PC-9 (cell line): ENCODE data around the gene AP2M1. TPM values are rescaled to one million over a fixed set of nuclear protein-coding genes. Genes with fewer than 3 reads are reported as not detected.

Source experiments
- BruUV-seq: library from RNA; stranded (reverse); fragments of 400-500 nt; replicated peaks from 2 replicates; lab custom pipeline; 2021; lab: Mats Ljungman, UMichigan
- CTCF ChIA-PET: fragments of 300-600 bp; sonication (Branson Sonifier 250); formaldehyde crosslinking; loops from one replicate; lab custom pipeline; 2022; ENCODE audit warnings: antibody characterized with exemption; lab: Charles Lee
- POLR2A ChIA-PET: fragments of 300-600 bp; sonication (Branson Sonifier 250); formaldehyde crosslinking; loops from one replicate; lab custom pipeline; 2022; ENCODE audit warnings: antibody characterized with exemption; ENCODE audit not compliant: unreplicated experiment; lab: Charles Lee
- DNase-seq, 2 experiments: peaks; one replicate each; pipeline versions ENCODE4 v3.0.0 to v3.0.0-alpha.2; 2015 to 2022; ENCODE audit warnings: mixed read lengths in 1 of 2
- H2AFZ ChIP-seq: fragments of 200-600 bp; sonication (generic); 2 replicates; pipeline ENCODE4 v1.8.1; 2017; ENCODE audit warnings: antibody characterized with exemption
- H3F3A ChIP-seq: fragments of 200-600 bp; sonication (generic); 2 replicates; pipeline ENCODE4 v1.8.1; 2017; ENCODE audit warnings: antibody characterized with exemption, mild to moderate bottlenecking, low read depth; ENCODE audit not compliant: insufficient read depth
- H3K27ac ChIP-seq: fragments of 200-600 bp; sonication (generic); 2 replicates; pipeline ENCODE4 v1.6.1; 2016; ENCODE audit warnings: mixed run types
- H3K27me3 ChIP-seq: fragments of 200-600 bp; sonication (generic); 2 replicates; pipeline ENCODE4 v1.6.1; 2016; ENCODE audit warnings: low read depth, mixed run types; ENCODE audit not compliant: insufficient read depth
- H3K36me3 ChIP-seq: fragments of 200-600 bp; sonication (generic); 2 replicates; pipeline ENCODE4 v1.6.1; 2016; ENCODE audit warnings: low read depth, mixed run types
- H3K4me1 ChIP-seq: fragments of 200-600 bp; sonication (generic); replicated peaks from 2 replicates; pipeline ENCODE4 v1.6.1; 2016; ENCODE audit warnings: mixed run types; ENCODE audit not compliant: insufficient read depth
- H3K4me2 ChIP-seq: fragments of 200-600 bp; sonication (generic); 2 replicates; pipeline ENCODE4 v1.6.1; 2017; ENCODE audit warnings: mixed run types
- H3K4me3 ChIP-seq: fragments of 200-600 bp; sonication (generic); 2 replicates; pipeline ENCODE4 v1.6.1; 2016; ENCODE audit warnings: mixed run types
- H3K79me2 ChIP-seq: fragments of 200-600 bp; sonication (generic); 2 replicates; pipeline ENCODE4 v1.6.1; 2017; ENCODE audit warnings: low read depth, mixed run types
- H3K9me2 ChIP-seq: fragments of 200-600 bp; sonication (generic); 2 replicates; pipeline ENCODE4 v1.8.1; 2017; ENCODE audit warnings: mild to moderate bottlenecking; ENCODE audit not compliant: insufficient read depth
- H3K9me3 ChIP-seq: fragments of 200-600 bp; sonication (generic); 2 replicates; pipeline ENCODE4 v1.8.1; 2016; ENCODE audit warnings: low read depth; ENCODE audit not compliant: insufficient read depth
- H4K20me1 ChIP-seq: fragments of 200-600 bp; sonication (generic); 2 replicates; pipeline ENCODE4 v1.8.1; 2017; ENCODE audit not compliant: insufficient read depth
- EZH2 ChIP-seq: fragments of 200-600 bp; sonication (generic); IDR thresholded peaks from 2 replicates; pipeline ENCODE4 v1.8.0; 2017; ENCODE audit warnings: antibody characterized with exemption, low read depth
- intact Hi-C: fragments of 100-400 bp; cut with micrococcal nuclease; formaldehyde crosslinking; loops from one replicate; pipeline ENCODE4 v1.10.0; 2022; ENCODE audit not compliant: unreplicated experiment
- total RNA-seq: library from RNA; stranded (reverse); gene quantifications from 2 replicates; pipeline ENCODE4 v1.2.3, GENCODE V29; 2021
- TF ChIP-seq, protein P1 (sequence below): fragments of 200-600 bp; sonication (generic); conservative IDR thresholded peaks from 2 replicates; pipeline ENCODE4 v1.6.1; 2017; ENCODE audit warnings: mixed run types, antibody characterized with exemption, mild to moderate bottlenecking, moderate library complexity

The AP2M1 gene
- total RNA-seq, 1 experiment from 2014 or later: 606 TPM

DNA sequence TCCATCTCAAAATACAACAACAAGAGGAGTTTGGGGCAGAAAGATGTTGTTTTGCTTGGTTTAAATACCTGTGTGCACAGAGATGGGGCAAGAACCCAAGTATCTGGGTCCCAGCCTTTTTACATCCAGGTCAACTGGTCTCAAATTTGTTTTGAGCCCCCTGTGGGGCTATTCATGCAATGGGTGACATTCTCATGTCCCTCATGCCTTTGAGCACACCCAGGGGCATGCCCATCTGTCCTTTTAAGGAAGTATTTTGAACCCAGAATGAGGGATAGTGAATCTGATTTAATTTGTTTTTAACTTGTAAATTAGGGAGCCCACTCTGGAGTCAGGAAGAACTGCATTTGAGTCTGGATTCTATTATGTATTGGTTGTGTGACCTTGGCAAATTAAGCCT lies 26.2 kb downstream of the AP2M1 start:
- Histone ChIP-seq H3K27ac (no peak overlapping the region), H4K20me1 (no peaks in the 10 kb centered on the region), H3F3A (no peaks in the 10 kb centered on the region), H3K36me3 (0 out of 2 replicates have a peak, but pooled peaks cover 2% of the 10 kb centered on the region), H3K9me3 (no peaks in the 10 kb centered on the region), H2AFZ (no peak overlapping the region), H3K4me1 (no peaks in the 10 kb centered on the region), H3K4me2 (no peak overlapping the region), H3K27me3 (peaks cover 6% of the 10 kb centered on the region), H3K9me2 (no peaks in the 10 kb centered on the region), H3K4me3 (no peak overlapping the region), H3K79me2 (no peaks in the 10 kb centered on the region)
- ChIA-PET CTCF (no interaction called here), POLR2A (no interaction called here)
- no TSS peak for BruUV-seq
- intact Hi-C loops: no loop called here
- TF ChIP-seq, protein P1, sequence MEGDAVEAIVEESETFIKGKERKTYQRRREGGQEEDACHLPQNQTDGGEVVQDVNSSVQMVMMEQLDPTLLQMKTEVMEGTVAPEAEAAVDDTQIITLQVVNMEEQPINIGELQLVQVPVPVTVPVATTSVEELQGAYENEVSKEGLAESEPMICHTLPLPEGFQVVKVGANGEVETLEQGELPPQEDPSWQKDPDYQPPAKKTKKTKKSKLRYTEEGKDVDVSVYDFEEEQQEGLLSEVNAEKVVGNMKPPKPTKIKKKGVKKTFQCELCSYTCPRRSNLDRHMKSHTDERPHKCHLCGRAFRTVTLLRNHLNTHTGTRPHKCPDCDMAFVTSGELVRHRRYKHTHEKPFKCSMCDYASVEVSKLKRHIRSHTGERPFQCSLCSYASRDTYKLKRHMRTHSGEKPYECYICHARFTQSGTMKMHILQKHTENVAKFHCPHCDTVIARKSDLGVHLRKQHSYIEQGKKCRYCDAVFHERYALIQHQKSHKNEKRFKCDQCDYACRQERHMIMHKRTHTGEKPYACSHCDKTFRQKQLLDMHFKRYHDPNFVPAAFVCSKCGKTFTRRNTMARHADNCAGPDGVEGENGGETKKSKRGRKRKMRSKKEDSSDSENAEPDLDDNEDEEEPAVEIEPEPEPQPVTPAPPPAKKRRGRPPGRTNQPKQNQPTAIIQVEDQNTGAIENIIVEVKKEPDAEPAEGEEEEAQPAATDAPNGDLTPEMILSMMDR: no peak
- TF ChIP-seq EZH2: no peak
- DNase-seq: no peak

GRCh38 chr3:184203526-184203925 lies 28.9 kb downstream of the AP2M1 start:
- H3K9me2 ChIP-seq: no peaks in the 10 kb centered on the region

GRCh38 chr3:184209146-184209923 lies 34.7 kb downstream of the AP2M1 start:
- H3F3A ChIP-seq: no peaks in the 10 kb centered on the region
- H3K4me2 ChIP-seq: no peak overlapping the region
- no peaks in the 10 kb centered on the region for H3K79me2 ChIP-seq
- intact Hi-C loops: no loop called here
- no peak for TF ChIP-seq EZH2
- TF ChIP-seq, protein P1: no peak
- H3K27me3 ChIP-seq: peaks cover 27% of the 10 kb centered on the region
- POLR2A ChIA-PET: no interaction called here
- no peaks in the 10 kb centered on the region for H4K20me1 ChIP-seq
- no peak overlapping the region for H2AFZ ChIP-seq
- no TSS peak for BruUV-seq
- H3K9me2 ChIP-seq: no peaks in the 10 kb centered on the region
- no peaks in the 10 kb centered on the region for H3K36me3 ChIP-seq
- no peak overlapping the region for H3K27ac ChIP-seq
- no peaks in the 10 kb centered on the region for H3K9me3 ChIP-seq
- H3K4me1 ChIP-seq: no peaks in the 10 kb centered on the region
- CTCF ChIA-PET: no interaction called here
- no peak overlapping the region for H3K4me3 ChIP-seq
- no peak for DNase-seq

More at GRCh38 chr3:184203526-184203925, 28.9 kb downstream of the AP2M1 start:
- BruUV-seq: no TSS peak
- no peak for DNase-seq
- ChIA-PET POLR2A (interaction anchor here (0.7 kb wide), 2 partner anchors 9 to 27 kb away, joined by 3 to 4 read pairs; no protein-coding TSS in a partner anchor), CTCF (no interaction called here)
- H3F3A ChIP-seq: no peaks in the 10 kb centered on the region
- intact Hi-C loops: no loop called here
- H3K27me3 ChIP-seq: peaks cover 27% of the 10 kb centered on the region
- H3K79me2 ChIP-seq: no peaks in the 10 kb centered on the region
- TF ChIP-seq, protein P1: no peak
- TF ChIP-seq EZH2: no peak
- no peaks in the 10 kb centered on the region for H3K36me3 ChIP-seq
- no peak overlapping the region for H3K4me3 ChIP-seq
- H3K4me2 ChIP-seq: no peak overlapping the region
- no peak overlapping the region for H2AFZ ChIP-seq
- H3K4me1 ChIP-seq: no peaks in the 10 kb centered on the region
- H4K20me1 ChIP-seq: no peaks in the 10 kb centered on the region
- no peak overlapping the region for H3K27ac ChIP-seq
- H3K9me3 ChIP-seq: no peaks in the 10 kb centered on the region
